ENCODE measurements around the gene MGAT4C.
"Not testable (repeated sequence)": the region's sequence is repeated elsewhere in the genome, so short reads cannot be mapped to it uniquely, and the experiment has no call there.

Gene MGAT4C

DNA sequence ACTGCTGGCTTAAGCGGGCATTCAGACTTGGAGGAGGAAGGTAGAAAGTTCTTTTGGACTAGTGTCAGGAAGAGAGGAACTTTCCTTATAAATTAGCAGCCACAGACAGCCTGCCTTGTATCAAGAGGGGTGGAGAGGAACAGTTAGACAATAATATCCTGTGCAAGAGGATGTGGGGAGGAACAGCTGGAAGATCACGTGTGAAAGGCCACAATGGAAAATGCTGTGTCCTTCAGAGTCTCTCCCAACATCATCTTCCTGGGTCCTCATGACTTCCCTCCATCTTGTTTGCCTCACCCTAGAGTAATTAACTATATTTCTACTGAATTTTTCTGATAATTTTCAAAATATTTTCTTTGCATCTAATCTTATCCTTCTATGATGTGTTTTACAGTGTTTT, 117.4 kb downstream of the MGAT4C start:
- TF ChIP-seq, protein P1, sequence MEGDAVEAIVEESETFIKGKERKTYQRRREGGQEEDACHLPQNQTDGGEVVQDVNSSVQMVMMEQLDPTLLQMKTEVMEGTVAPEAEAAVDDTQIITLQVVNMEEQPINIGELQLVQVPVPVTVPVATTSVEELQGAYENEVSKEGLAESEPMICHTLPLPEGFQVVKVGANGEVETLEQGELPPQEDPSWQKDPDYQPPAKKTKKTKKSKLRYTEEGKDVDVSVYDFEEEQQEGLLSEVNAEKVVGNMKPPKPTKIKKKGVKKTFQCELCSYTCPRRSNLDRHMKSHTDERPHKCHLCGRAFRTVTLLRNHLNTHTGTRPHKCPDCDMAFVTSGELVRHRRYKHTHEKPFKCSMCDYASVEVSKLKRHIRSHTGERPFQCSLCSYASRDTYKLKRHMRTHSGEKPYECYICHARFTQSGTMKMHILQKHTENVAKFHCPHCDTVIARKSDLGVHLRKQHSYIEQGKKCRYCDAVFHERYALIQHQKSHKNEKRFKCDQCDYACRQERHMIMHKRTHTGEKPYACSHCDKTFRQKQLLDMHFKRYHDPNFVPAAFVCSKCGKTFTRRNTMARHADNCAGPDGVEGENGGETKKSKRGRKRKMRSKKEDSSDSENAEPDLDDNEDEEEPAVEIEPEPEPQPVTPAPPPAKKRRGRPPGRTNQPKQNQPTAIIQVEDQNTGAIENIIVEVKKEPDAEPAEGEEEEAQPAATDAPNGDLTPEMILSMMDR (conservative IDR thresholded peaks at IDR 0.05): no peak

DNA sequence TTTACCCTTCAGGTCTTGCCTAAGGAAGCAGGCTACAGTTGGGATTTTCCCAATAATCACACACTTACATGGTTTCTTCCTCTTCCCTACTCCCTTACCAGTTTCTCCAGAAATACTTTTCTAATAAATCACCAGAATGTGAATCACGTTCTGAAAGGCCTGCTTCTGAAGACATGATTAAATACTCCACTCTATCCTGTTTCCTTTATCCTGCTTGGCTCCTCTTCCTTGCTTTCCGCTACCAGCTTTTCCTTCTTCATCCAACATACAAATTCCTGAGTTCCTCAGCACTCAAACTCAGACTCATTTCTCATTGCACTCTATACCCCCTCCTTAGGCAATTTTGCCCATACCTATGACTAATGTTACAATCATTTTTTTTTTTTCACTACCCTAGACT, 118.3 kb downstream of the MGAT4C start:
- TF ChIP-seq, protein P1 (conservative IDR thresholded peaks at IDR 0.05): no peak

More for the DNA sequence above, 117.4 kb downstream of the MGAT4C start:
- no peak overlapping the region for H3K27ac ChIP-seq

DNA sequence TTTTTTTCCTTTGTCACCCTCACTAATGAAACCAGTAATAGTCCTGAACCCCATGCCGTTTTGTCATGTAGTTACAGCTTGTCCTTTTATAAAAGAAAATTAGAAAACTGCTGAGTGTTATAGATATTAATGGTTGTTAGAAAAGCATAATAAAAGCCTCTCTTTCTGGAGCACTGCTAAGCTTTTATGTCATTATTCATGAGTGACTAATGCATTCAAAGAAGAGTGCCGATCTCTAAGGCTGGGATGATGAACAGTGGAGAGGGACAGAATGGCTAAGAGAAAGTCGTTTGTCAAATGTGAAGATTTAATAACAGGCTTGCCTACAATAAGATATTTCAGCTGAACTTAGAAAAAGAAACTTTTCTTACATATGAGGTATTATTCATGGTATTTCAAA, 121.6 kb downstream of the MGAT4C start:
- TF ChIP-seq, protein P1 (conservative IDR thresholded peaks at IDR 0.05): no peak
- no peak overlapping the region for H3K27ac ChIP-seq

More for the DNA sequence above, 118.3 kb downstream of the MGAT4C start:
- H3K27ac ChIP-seq: no peak overlapping the region

DNA sequence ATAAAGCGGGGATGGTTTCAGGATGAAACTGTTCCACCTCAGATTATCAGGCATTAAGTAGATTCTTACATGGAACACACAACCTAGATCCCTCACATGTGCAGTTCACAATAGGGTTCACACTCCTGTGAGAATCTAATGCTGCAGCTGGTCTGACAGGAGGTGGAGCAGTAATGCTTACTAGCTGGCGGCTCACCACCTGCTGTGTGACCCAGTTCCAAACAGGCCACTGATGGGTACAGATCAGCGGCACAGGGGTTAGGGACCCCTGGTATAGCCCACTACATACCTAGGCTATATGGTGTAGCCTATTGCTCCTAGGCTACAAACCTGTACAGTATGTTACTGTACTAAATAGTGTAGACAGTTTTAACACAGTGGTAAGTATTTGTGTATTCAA, 129.3 kb downstream of the MGAT4C start:
- not testable (repeated sequence) for H3K27ac ChIP-seq

DNA sequence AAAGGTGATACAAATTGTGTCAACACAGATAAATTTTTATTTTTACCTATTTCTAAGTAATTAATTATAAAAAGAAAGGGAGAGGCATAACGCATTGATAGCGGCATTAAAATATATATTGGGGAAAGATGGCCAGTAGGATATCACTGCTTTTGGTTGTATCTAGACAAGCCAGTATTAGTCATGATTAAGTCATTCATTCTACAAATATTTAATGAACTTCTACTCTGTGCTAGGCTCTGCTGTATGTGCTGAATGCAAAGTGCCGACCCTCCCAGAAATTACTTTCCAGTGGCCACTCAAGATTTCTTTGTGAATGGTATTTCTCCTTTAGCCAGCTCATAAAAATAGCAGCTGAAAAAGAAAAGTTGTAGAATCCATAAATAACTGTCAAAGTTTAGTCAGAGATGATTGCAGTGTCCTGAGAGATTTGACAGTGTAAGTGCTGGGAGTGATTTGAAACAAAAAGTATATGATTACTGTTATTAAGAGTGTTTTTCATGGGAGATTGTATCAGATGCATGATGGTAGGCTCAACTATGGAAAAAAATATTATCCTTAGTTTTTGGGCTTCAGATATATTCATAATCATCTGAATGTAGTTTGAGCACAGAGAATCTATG, 133.2 kb downstream of the MGAT4C start:
- H3K27ac ChIP-seq: no peak overlapping the region
- TF ChIP-seq, protein P1 (conservative IDR thresholded peaks at IDR 0.05): no peak

DNA sequence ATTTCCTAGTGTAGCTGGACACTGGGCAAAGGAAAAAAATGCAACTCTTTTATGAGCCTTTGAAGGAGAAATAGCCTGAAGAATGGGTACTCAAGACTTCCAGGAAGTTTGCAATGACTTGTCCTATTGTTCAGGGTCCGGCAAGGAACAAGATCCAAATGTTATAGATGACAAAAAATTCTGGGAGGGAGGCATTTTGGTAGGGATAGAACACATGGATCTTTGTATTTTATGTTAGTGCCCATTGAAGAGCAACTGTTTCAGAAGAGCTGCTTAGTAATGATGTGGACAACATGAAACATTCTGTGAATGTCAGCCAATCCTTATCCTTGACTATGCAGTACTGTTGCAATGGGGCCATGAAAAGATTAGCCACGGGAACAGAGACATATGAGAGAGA, 138.0 kb downstream of the MGAT4C start:
- TF ChIP-seq, protein P1 (conservative IDR thresholded peaks at IDR 0.05): no peak
- no peak overlapping the region for H3K27ac ChIP-seq

DNA sequence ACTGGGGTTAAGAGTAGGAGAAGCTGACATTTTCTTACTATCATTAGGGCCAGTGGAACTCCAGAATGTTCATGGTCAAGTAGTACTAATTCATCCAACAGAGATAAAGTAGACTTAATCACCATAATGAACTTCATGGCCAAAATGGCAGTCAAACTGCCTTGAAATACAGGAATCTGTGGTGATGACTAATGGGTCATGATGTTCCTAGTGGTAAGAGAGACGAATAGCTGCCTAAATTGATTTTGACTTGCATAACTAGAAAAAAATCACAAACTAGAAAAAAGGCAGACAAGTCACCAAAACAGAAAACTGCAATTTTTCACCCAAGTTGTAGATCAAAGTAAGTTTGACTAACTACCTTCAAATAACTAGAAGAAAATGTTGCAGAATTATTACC, 138.5 kb downstream of the MGAT4C start:
- TF ChIP-seq, protein P1 (conservative IDR thresholded peaks at IDR 0.05): no peak
- H3K27ac ChIP-seq: no peak overlapping the region

DNA sequence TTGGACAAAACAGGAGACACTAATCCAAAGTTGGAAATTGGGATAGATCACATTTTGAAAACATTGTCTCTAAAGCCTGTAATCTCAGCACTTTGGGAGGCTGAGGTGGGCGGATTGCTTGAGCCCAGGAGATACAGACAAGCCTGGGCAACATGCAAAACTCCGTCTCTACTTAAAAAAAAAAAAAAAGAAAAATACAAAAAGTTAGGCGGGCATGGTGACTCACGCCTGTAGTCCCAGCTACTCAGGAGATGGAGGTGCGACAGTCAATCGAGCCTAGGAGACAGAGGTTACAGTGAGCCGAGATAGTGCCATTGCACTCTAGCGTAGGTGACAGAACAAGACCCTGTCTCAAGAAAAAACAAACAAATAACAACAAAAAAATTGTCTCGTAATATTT, 152.1 kb downstream of the MGAT4C start:
- no peak overlapping the region for H3K27ac ChIP-seq
- TF ChIP-seq, protein P1 (conservative IDR thresholded peaks at IDR 0.05): no peak

Data from VCaP (cell line).